Activated CD8-positive, alpha-beta T cell treated with anti-CD3 and anti-CD28 coated beads for 36 hours (primary cell): ENCODE data around the gene KDM5A. TPM values are rescaled to one million over a fixed set of nuclear protein-coding genes. Genes with fewer than 3 reads are reported as not detected.
"Not testable (repeated sequence)": the region's sequence is repeated elsewhere in the genome, so short reads cannot be mapped to it uniquely, and the experiment has no call there.

Source experiments
- ATAC-seq: fragments of 200-7000 bp; cut with Tn5 transposase; one replicate; pipeline ENCODE4 v1.10.0; 2021; ENCODE audit warnings: mild to moderate bottlenecking, moderate library complexity
- CTCF ChIA-PET: fragments of 350-600 bp; sonication (Branson Sonifier 250); formaldehyde crosslinking; loops from one replicate; lab custom pipeline; 2021; ENCODE audit warnings: antibody characterized with exemption; lab: Charles Lee
- POLR2A ChIA-PET: fragments of 350-600 bp; sonication (Branson Sonifier 250); formaldehyde crosslinking; loops from one replicate; lab custom pipeline; 2021; ENCODE audit warnings: antibody characterized with exemption; lab: Charles Lee
- DNase-seq: peaks from one replicate; pipeline ENCODE4 v3.0.0-alpha.2; 2020
- H3K27ac Mint-ChIP-seq: one replicate; pipeline ENCODE4 v1.8.0; 2021; ENCODE audit warnings: mild to moderate bottlenecking, mixed read lengths
- H3K27me3 Mint-ChIP-seq: one replicate; pipeline ENCODE4 v1.8.0; 2021; ENCODE audit warnings: mixed read lengths
- H3K36me3 Mint-ChIP-seq: one replicate; pipeline ENCODE4 v1.8.0; 2021; ENCODE audit warnings: low read depth, mixed read lengths
- H3K4me1 Mint-ChIP-seq: one replicate; pipeline ENCODE4 v1.8.0; 2021; ENCODE audit warnings: low read depth, mixed read lengths
- H3K4me3 Mint-ChIP-seq: one replicate; pipeline ENCODE4 v1.8.0; 2021; ENCODE audit warnings: mild to moderate bottlenecking, moderate library complexity, mixed read lengths
- H3K9me3 Mint-ChIP-seq: one replicate; pipeline ENCODE4 v1.8.0; 2021; ENCODE audit warnings: mixed read lengths
- CTCF ChIP-seq: fragments of 200-600 bp; IDR thresholded peaks from one replicate; pipeline ENCODE4 v1.8.0; 2022; ENCODE audit warnings: antibody characterized with exemption, mild to moderate bottlenecking
- intact Hi-C: fragments of 100-400 bp; cut with micrococcal nuclease; formaldehyde crosslinking; loops from one replicate; pipeline ENCODE4 v1.10.0; 2022
- total RNA-seq, 2 experiments: library from RNA; stranded (reverse); gene quantifications; one replicate each; pipeline ENCODE4 v1.2.3, GENCODE V29; 2021

Gene KDM5A
- total RNA-seq, 2 experiments from 2014 or later: 60.0 to 68.9 TPM

- H3K4me3 Mint-ChIP-seq: no peak overlapping the region
- peaks cover 2% of the 10 kb centered on the region for H3K27me3 Mint-ChIP-seq
- intact Hi-C loops: no loop called here
- H3K9me3 Mint-ChIP-seq: peaks cover 12% of the 10 kb centered on the region
- TF ChIP-seq CTCF: no peak
- ChIA-PET CTCF (no interaction called here), POLR2A (interaction anchor here (1.0 kb wide), 1 partner anchor 13 kb away, joined by 4 read pairs; no protein-coding TSS in a partner anchor)
- no peaks in the 10 kb centered on the region for H3K36me3 Mint-ChIP-seq
- no peak overlapping the region for H3K27ac Mint-ChIP-seq
- no peaks in the 10 kb centered on the region for H3K4me1 Mint-ChIP-seq
- DNase-seq (no peak), ATAC-seq (no peak)
Measured at GRCh38 chr12:236445-236844, 152.7 kb downstream of the KDM5A start.

DNA sequence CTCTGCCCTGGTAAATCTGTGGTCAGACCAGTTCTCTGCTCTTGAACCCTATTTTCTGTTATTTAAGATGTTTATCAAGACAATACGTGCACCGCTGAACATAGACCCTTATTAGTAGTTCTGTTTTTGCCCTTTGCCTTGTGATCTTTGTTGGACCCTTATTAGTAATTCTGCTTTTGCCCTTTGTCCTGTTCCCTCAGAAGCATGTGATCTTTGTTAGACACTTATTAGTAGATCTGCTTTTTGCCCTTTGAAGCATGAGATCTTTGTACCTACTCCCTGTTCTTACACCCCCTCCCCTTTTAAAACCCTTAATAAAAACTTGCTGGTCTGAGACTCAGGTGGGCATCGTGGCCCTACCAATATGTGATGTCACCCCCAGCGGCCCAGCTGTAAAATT is 153.2 kb downstream of the KDM5A start:
- DNase-seq, CTCF ChIA-PET, POLR2A ChIA-PET, H3K27ac Mint-ChIP-seq, H3K36me3 Mint-ChIP-seq, intact Hi-C loops, H3K4me3 Mint-ChIP-seq, ATAC-seq, H3K4me1 Mint-ChIP-seq, H3K27me3 Mint-ChIP-seq: not testable (repeated sequence)
- peaks cover 12% of the 10 kb centered on the region for H3K9me3 Mint-ChIP-seq

DNA sequence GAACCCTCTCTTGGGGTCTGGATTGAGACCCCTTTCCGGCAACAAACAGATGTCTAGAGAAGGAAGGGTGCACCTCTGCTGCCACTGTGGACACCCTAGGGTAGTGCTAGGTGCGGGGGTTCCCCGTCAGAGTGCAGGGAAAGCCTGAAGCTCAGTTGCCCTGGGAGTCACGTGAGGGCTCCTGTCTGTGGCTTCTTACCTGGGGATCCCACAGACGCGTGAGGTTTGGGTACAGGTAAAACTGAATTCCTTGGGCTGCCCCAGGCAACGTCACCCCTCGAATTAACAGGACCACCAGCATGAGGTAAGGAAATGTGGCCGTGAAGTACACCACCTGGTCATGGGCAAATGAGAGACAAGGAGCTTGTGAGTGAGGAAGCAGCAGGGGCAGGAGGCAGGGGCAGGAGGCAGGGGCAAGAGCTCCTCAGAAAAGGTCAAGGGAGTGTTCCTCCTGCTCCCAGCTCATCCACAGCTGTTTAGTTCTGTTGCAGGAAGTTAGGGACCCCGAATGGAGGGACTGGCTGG is 154.2 kb downstream of the KDM5A start:
- no peak for TF ChIP-seq CTCF
- CTCF ChIA-PET: no interaction called here
- Mint-ChIP-seq H3K36me3 (no peaks in the 10 kb centered on the region), H3K27me3 (peaks cover 2% of the 10 kb centered on the region), H3K4me3 (no peak overlapping the region), H3K9me3 (peaks cover 12% of the 10 kb centered on the region), H3K4me1 (no peaks in the 10 kb centered on the region), H3K27ac (no peak overlapping the region)
- ATAC-seq: no peak
- POLR2A ChIA-PET: no interaction called here
- intact Hi-C loops: no loop called here
- DNase-seq: no peak

DNA sequence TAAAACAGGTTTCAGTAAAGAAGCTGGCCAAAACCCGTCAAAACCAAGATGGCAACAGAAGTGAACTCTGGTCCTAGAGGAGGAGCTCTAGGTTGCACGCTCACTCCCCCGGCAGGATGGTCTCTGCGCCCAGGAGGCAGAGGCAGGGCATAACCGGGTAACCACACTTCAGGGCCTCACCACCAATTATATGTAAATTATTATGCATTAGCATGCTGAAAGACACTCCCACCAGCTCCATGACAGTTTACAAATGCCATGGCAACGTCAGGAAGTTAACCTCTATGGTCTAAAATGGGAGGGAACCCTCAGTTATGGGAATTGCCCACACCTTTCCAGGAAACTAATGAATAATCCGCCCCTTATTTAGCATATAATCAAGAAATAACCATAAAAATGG is 155.1 kb downstream of the KDM5A start:
- DNase-seq: no peak
- Mint-ChIP-seq H3K4me1 (no peaks in the 10 kb centered on the region), H3K27me3 (no peaks in the 10 kb centered on the region), H3K36me3 (no peaks in the 10 kb centered on the region), H3K9me3 (peaks cover 12% of the 10 kb centered on the region), H3K27ac (no peak overlapping the region), H3K4me3 (no peak overlapping the region)
- intact Hi-C loops: no loop called here
- ATAC-seq: no peak
- ChIA-PET CTCF (interaction anchor here (3.0 kb wide), 1 partner anchor 14 kb away, joined by 14 read pairs; no protein-coding TSS in a partner anchor), POLR2A (no interaction called here)
- TF ChIP-seq CTCF: no peak

- peaks cover under 1% of the 10 kb centered on the region for H3K27me3 Mint-ChIP-seq
- no peak for TF ChIP-seq CTCF
- DNase-seq (no peak), ATAC-seq (no peak)
- H3K9me3 Mint-ChIP-seq: peaks cover 12% of the 10 kb centered on the region
- no peak overlapping the region for H3K4me3 Mint-ChIP-seq
- no peaks in the 10 kb centered on the region for H3K36me3 Mint-ChIP-seq
- CTCF ChIA-PET: interaction anchor here (3.0 kb wide), 1 partner anchor 14 kb away, joined by 14 read pairs; no protein-coding TSS in a partner anchor
- POLR2A ChIA-PET: interaction anchor here (0.6 kb wide), 1 partner anchor 108 kb away, joined by 5 read pairs; no protein-coding TSS in a partner anchor
- no peak overlapping the region for H3K27ac Mint-ChIP-seq
- intact Hi-C loops: no loop called here
- no peaks in the 10 kb centered on the region for H3K4me1 Mint-ChIP-seq
Measured at GRCh38 chr12:233615-233968, 155.5 kb downstream of the KDM5A start.
